Astrocyte (in vitro differentiated cells and primary cell): ENCODE measurements around the gene JAM3. TPM values are rescaled to one million over a fixed set of nuclear protein-coding genes. Genes with fewer than 3 reads are reported as not detected.

Experiments used
- DNase-seq: peaks from one replicate; pipeline ENCODE4 v3.0.0-alpha.2; 2010; ENCODE audit warnings: low read depth
- FAIRE-seq: peaks from 2 replicates; lab custom pipeline; 2011; peaks lifted over from hg19 to GRCh38; lab: Jason Lieb, UNC
- H2AFZ ChIP-seq: 2 replicates; pipeline ENCODE4 v1.6.0; 2012; ENCODE audit warnings: low read depth, low read length, inconsistent platforms
- H3K27ac ChIP-seq: 2 replicates; pipeline ENCODE4 v1.5.1; 2011; ENCODE audit warnings: low read depth, low read length, inconsistent platforms
- H3K27me3 ChIP-seq: 2 replicates; pipeline ENCODE4 v1.6.0; 2011; ENCODE audit warnings: low read length, inconsistent platforms; ENCODE audit not compliant: insufficient read depth
- H3K36me3 ChIP-seq: 2 replicates; pipeline ENCODE4 v1.5.1; 2011; ENCODE audit warnings: low read length, inconsistent platforms; ENCODE audit not compliant: insufficient read depth
- H3K4me1 ChIP-seq: 2 replicates; pipeline ENCODE4 v1.5.1; 2011; ENCODE audit warnings: low read length, inconsistent platforms; ENCODE audit not compliant: insufficient read depth
- H3K4me2 ChIP-seq: 2 replicates; pipeline ENCODE4 v1.6.0; 2012; ENCODE audit warnings: low read length, inconsistent platforms
- H3K4me3 ChIP-seq: 2 replicates; pipeline ENCODE4 v1.5.1; 2011; ENCODE audit warnings: low read depth, mild to moderate bottlenecking, low read length, inconsistent platforms; ENCODE audit not compliant: insufficient read depth
- H3K79me2 ChIP-seq: 2 replicates; pipeline ENCODE4 v1.6.0; 2012; ENCODE audit warnings: mild to moderate bottlenecking, low read length, inconsistent platforms; ENCODE audit not compliant: insufficient read depth
- H3K9ac ChIP-seq: 2 replicates; pipeline ENCODE4 v1.6.0; 2012; ENCODE audit warnings: mild to moderate bottlenecking, low read length, inconsistent platforms
- H3K9me3 ChIP-seq: 2 replicates; pipeline ENCODE4 v1.5.1; 2012; ENCODE audit warnings: low read depth, mild to moderate bottlenecking, low read length, inconsistent platforms; ENCODE audit not compliant: insufficient read depth
- H4K20me1 ChIP-seq: 2 replicates; pipeline ENCODE4 v1.6.0; 2012; ENCODE audit warnings: low read length, inconsistent platforms; ENCODE audit not compliant: insufficient read depth
- H3K27ac Mint-ChIP-seq: one replicate; pipeline ENCODE4 v1.8.0; 2021; ENCODE audit warnings: mild to moderate bottlenecking, mixed read lengths; ENCODE audit not compliant: unreplicated experiment
- H3K27me3 Mint-ChIP-seq: one replicate; pipeline ENCODE4 v1.8.0; 2021; ENCODE audit warnings: low read depth, mixed read lengths; ENCODE audit not compliant: unreplicated experiment
- H3K36me3 Mint-ChIP-seq: one replicate; pipeline ENCODE4 v1.8.0; 2021; ENCODE audit warnings: low read depth, mixed read lengths; ENCODE audit not compliant: unreplicated experiment
- H3K4me1 Mint-ChIP-seq: one replicate; pipeline ENCODE4 v1.8.0; 2021; ENCODE audit warnings: low read depth, mixed read lengths; ENCODE audit not compliant: unreplicated experiment
- H3K4me3 Mint-ChIP-seq: one replicate; pipeline ENCODE4 v1.8.0; 2021; ENCODE audit warnings: mild to moderate bottlenecking, moderate library complexity, mixed read lengths; ENCODE audit not compliant: unreplicated experiment
- H3K9me3 Mint-ChIP-seq: one replicate; pipeline ENCODE4 v1.8.0; 2021; ENCODE audit warnings: mild to moderate bottlenecking, mixed read lengths; ENCODE audit not compliant: unreplicated experiment
- EZH2 ChIP-seq: IDR thresholded peaks from 2 replicates; pipeline ENCODE4 v1.6.1; 2012; ENCODE audit warnings: mild to moderate bottlenecking, low read length, inconsistent platforms; ENCODE audit not compliant: insufficient read depth
- total RNA-seq: library from RNA; stranded (reverse); gene quantifications from 2 replicates; pipeline ENCODE4 v1.2.1, GENCODE V29; 2021
- TF ChIP-seq, protein P1 (sequence below): IDR thresholded peaks from 2 replicates; pipeline ENCODE4 v1.5.1; 2011; ENCODE audit warnings: low read depth, mild to moderate bottlenecking, inconsistent platforms, low read length, moderate library complexity; ENCODE audit not compliant: insufficient read depth

Gene JAM3
- total RNA-seq, 1 donor from 2014 or later = 88.3 TPM

DNA sequence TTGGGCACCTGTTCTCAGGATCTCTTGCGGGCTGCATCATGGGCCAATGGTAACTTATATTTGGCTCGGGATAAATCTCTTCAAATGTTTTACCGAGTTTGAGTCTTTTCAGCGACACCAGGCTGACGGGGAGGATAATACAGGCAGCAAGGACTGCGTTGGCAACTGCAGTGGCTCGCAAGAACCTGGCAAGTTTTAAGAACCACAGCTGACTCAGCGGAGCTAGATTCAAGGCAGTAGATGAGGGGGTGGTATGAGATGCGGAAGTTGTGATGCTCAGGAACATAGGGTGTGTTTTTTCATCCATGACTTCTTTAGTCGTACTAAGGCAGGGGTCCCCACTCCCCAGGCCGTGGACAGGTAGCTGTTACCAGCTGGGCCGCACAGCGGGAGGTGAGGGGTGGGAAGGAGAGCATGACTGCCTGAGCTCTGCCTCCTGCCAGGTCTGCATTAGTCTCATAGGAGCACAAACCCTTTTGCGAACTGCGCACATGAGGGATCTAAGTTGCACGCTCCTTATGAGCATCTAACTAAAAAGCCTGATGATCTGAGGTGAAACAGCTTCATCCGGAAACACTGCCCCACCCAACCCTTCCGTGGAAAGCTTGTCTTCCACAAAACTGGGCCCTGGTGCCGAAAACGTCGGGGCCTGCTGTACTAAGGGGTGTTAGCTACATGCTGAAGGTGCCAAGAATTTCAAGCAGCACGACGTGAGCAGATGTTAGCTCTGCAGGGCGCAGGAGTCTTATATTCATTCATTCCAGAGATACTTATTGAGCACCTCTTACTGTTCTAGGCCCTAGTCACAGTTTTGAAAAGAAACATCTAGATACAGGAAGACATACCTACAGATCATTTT lies 6.4 kb upstream of the JAM3 start:
- H3K27me3 Mint-ChIP-seq = peaks cover 28% of the 10 kb centered on the region
- Histone ChIP-seq H2AFZ (no peak overlapping the region), H4K20me1 (no peaks in the 10 kb centered on the region), H3K4me1 (no peaks in the 10 kb centered on the region), H3K4me2 (no peak overlapping the region), H3K9ac (no peak overlapping the region), H3K79me2 (no peaks in the 10 kb centered on the region), H3K27me3 (peaks cover 14% of the 10 kb centered on the region), H3K36me3 (no peaks in the 10 kb centered on the region), H3K27ac (no peak overlapping the region), H3K9me3 (no peaks in the 10 kb centered on the region), H3K4me3 (no peak overlapping the region)
- H3K4me3 Mint-ChIP-seq = no peak overlapping the region
- H3K36me3 Mint-ChIP-seq = no peaks in the 10 kb centered on the region
- no peaks in the 10 kb centered on the region for H3K4me1 Mint-ChIP-seq
- TF ChIP-seq, protein P1, sequence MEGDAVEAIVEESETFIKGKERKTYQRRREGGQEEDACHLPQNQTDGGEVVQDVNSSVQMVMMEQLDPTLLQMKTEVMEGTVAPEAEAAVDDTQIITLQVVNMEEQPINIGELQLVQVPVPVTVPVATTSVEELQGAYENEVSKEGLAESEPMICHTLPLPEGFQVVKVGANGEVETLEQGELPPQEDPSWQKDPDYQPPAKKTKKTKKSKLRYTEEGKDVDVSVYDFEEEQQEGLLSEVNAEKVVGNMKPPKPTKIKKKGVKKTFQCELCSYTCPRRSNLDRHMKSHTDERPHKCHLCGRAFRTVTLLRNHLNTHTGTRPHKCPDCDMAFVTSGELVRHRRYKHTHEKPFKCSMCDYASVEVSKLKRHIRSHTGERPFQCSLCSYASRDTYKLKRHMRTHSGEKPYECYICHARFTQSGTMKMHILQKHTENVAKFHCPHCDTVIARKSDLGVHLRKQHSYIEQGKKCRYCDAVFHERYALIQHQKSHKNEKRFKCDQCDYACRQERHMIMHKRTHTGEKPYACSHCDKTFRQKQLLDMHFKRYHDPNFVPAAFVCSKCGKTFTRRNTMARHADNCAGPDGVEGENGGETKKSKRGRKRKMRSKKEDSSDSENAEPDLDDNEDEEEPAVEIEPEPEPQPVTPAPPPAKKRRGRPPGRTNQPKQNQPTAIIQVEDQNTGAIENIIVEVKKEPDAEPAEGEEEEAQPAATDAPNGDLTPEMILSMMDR = no peak
- TF ChIP-seq EZH2 = no peak
- no peaks in the 10 kb centered on the region for H3K9me3 Mint-ChIP-seq
- FAIRE-seq (no peak), DNase-seq (no peak)
- no peak overlapping the region for H3K27ac Mint-ChIP-seq

DNA sequence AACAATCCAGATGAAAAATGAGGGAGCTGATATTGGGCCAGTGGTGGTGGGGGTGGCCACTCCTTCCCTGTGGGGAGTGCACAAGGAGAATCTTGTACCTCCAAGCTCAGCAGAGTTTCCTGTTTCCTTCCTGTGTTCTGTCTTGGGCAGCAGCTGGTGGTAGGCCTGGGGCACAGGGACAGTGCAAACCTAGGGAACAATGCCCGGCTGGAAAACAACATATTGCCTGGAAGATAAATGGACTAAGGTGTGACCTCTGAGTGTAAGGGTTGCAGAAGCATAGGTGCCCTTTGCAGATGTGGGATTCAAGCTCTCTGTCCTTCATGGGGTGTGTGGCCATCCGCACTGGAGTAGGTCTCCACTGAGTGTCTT lies 5.8 kb upstream of the JAM3 start:
- H3K36me3 ChIP-seq = no peaks in the 10 kb centered on the region
- DNase-seq (no peak), FAIRE-seq (no peak)
- Mint-ChIP-seq H3K9me3 (no peaks in the 10 kb centered on the region), H3K27ac (no peak overlapping the region), H3K36me3 (no peaks in the 10 kb centered on the region), H3K4me1 (no peaks in the 10 kb centered on the region), H3K4me3 (no peak overlapping the region), H3K27me3 (peaks cover 25% of the 10 kb centered on the region)
- H3K9me3 ChIP-seq = no peaks in the 10 kb centered on the region
- H3K27ac ChIP-seq = no peak overlapping the region
- no peak overlapping the region for H2AFZ ChIP-seq
- H3K4me2 ChIP-seq = no peak overlapping the region
- no peak for TF ChIP-seq EZH2
- TF ChIP-seq, protein P1 = no peak
- no peaks in the 10 kb centered on the region for H3K79me2 ChIP-seq
- no peaks in the 10 kb centered on the region for H3K4me1 ChIP-seq
- H4K20me1 ChIP-seq = no peaks in the 10 kb centered on the region
- H3K27me3 ChIP-seq = peaks cover 17% of the 10 kb centered on the region
- no peak overlapping the region for H3K4me3 ChIP-seq
- H3K9ac ChIP-seq = no peak overlapping the region
